NCI-H1092 (cell line): ENCODE measurements around the gene STAB1.

Experiments used
- DNase-seq: peaks from one replicate; lab custom pipeline; 2025; lab: John Stamatoyannopoulos, UW

STAB1 gene

GRCh38 chr3:52494886-52495495 lies at the start of gene STAB1:
STAB1 (plus strand) TSS chr3:52495338; CDS start chr3:52495414, 76 bp downstream.
- DNase-seq, result no peak

- DNase-seq, result no peak
These were observed 49.1 kb upstream of the STAB1 start for GRCh38 chr3:52446042-52446441.

DNA sequence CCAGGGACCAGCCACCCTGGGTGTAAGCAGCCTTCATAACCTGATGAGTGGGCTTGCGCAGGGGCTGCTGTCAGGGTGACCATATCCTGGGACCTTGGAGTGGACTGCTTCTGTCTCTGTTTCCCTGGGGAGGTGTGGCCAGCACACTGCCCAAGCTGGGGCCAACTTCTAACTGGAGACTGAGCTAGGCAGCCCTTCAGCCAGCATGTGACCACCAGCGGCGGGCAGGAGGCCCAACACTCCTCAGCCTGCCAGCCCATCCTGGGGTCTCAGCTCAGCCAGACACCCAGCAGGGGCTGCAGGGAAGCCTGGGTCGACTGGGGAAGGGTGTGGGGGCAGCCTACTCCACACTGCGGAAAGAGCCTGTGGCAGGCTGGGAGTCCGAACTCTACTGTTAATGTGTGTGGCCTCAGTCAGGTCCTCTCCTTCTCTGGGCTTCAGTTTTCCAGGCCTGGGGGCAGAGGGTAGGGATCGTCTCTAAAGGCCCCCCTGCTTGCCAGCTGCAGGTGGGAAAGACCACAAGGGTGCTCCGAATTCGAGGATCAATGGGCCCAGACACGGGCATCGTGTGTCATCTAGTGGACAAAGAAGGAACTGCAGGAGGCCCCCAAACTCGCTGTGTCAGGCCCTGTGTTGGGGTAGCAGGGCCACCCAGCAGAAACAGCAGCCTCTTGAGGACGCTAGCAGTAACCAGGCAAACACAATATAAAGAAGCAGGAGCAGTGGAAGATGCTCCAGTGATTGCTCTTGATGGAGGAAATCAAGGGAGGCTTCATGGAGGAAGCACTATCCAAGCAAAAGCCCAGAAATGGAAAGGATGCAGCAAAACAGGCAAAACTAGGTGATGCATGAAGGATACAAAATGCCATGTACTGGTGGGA lies 48.3 kb upstream of the STAB1 start:
- peak; percentile 15 for DNase-seq

DNA sequence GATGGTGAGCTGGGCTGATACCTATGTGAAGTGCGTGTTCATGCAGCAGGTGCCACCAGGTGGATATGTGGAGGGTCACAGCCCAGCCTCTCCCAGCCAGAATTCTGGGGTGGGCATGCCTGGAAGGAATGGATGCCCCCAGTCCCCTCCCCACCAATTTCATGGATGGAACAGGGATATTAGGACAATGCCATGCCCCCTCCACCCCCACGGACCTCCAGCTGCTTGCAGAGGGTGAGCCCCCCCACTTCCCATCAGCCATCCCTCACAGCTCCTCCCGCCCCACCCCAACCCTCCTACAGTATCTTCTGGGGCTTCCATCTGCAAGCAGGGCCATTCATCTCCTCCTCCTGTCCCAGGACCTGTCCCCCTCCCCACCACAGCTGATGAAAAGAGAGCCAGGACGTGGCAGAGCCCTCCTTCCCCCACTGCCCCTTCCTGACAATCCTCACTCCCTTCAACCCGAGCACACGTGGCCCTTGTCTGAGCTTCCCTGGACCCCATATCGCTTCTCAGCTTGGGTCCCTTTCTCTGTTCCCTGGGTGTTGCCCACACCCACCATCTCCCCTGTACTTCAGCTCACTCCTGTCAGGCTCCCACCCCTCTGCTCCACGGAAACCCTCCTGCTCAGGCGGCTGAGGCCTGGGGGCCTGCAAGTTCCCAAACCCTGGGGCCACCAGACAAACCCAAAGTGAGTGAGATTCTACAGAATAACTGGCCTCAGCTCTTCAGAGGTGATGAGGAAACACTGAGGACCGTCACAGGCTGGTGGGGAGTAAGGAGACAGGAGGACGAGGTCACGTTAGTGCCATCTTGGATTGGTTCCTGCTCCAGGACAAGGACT lies 47.4 kb upstream of the STAB1 start:
- DNase-seq, result no peak

GRCh38 chr3:52450489-52451236 lies 44.5 kb upstream of the STAB1 start:
- no peak for DNase-seq

DNA sequence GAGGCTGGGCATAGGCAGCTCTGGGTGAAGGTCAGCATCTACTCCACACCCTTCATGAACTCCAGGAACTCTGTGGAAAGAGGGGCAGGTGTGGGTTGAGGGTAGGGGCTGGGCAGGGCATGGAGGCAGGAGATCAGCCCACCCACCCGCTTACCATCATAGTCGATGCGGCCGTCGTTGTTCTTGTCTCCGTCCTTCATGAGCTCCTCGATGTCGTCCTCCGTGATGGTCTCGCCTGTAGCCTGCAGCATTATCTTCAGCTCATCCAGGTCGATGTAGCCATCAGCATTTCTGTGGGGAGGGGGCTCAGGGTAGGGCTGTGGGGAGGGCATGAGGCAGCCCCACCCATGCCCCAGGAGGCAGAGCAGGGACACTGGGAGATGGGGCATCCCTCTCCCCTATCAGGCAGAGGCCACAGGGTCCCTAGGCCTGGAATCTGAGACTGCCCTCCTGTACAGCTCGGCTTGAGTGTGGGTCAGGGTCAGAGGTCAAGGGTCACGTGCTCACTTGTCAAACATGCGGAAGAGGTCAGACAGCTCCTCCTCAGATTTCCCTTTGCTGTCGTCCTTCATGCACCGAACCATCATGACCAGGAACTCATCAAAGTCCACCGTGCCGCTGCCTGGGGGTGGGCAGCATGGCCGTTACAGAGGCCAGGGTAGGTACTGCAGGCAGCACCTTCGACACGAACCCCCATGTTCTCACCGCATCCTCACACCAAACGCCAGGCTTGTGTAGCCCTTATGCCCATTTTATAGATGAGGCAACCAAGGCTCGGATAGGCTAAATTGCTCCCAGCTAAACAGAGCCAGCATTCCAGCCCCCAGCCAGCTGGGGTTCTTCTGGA lies 43.7 kb upstream of the STAB1 start:
- no peak for DNase-seq

GRCh38 chr3:52452126-52452525 lies 43.0 kb upstream of the STAB1 start:
- no peak for DNase-seq

DNA sequence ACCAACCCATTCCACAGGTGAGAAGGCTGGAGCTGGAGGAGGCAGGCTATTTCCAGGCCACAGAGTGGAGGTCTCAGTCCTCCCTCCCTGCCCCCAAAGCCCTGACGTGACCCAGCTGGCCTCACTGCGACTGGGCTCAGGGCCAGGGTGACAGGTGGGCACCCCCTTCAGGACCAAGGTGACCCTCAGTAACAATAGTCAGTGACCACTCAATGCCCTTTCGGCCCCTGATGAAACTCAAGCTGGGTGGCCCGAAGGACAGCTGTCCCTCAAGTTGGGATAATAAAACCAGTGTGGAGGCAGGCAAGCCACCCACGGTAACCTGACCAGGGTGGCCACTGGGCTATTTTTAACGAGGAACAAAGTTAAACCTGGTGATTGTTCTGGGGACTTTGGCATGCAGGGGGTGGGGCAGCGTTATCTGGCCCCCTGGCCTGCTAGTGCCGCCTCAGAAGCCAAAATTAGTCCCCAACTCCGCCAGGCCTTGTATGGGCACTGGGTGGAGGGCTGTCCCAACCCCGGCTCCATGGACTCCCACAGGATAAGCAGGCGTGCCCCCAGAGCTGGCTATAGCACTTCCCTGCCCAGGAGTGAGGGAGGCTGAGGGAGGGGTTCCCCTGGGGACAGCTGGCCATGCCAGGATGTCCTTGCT lies 42.4 kb upstream of the STAB1 start:
- DNase-seq, result no peak

DNA sequence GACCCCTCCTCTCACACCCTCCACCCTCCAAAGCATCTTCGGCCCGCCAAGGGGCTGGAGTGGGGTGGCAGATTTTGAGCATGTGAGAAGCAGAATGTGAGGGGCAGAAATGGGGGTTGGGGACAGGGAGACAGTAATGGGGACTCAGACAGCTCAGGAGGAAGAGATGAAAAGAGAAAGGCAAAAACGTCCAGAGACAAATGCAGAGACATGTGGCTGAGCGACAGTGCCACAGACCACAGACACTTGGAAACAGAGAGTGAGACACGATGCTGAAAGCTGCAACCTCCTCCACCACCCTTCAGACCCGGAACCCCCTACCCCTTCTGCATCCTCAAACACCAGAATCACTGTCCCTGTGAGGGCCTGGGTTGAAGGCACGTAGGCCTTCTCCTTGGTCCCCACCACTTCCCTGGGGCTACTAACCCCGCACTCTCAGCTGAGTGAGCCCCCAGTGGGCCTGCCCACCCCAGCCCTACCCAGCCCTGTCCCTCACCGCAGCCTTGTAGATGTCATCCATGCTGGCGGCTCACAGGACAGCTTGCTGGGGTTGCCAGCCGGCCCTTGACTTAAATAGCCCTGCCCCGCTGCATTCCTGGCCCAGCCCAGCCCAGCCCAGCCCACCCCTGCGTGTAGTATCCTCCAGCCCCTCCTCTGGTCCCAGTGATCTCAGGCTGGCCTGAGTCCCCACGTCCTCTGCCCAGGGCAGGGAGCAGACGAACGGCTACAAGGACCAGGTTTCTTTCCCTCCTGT lies 41.5 kb upstream of the STAB1 start, which contains the start of gene TNNC1:
Gene TNNC1, minus strand, starts transcription at position 546 of the 754 bp plus-strand sequence. Its CDS starts 26 bp downstream, at position 520.
- DNase-seq, result no peak

- no peak for DNase-seq
These were observed 40.7 kb upstream of the STAB1 start for GRCh38 chr3:52454250-52454937.

DNA sequence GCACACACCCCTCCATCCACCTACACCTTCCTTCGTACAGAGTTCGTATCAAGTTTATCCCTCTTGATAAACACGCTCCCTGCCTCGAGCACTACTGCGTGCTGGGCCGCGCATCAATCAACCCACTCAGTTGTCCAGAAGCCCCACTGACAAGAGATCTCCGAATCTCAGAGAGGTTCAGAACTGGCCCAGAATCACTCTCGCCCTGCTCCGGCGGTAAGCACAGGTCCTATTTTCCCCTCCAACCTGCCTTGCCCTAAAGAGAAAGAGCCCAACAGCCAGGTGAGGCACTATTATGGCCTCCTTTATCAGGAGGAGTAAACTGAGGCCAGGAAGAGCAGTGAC lies 40.2 kb upstream of the STAB1 start:
- no peak for DNase-seq

DNA sequence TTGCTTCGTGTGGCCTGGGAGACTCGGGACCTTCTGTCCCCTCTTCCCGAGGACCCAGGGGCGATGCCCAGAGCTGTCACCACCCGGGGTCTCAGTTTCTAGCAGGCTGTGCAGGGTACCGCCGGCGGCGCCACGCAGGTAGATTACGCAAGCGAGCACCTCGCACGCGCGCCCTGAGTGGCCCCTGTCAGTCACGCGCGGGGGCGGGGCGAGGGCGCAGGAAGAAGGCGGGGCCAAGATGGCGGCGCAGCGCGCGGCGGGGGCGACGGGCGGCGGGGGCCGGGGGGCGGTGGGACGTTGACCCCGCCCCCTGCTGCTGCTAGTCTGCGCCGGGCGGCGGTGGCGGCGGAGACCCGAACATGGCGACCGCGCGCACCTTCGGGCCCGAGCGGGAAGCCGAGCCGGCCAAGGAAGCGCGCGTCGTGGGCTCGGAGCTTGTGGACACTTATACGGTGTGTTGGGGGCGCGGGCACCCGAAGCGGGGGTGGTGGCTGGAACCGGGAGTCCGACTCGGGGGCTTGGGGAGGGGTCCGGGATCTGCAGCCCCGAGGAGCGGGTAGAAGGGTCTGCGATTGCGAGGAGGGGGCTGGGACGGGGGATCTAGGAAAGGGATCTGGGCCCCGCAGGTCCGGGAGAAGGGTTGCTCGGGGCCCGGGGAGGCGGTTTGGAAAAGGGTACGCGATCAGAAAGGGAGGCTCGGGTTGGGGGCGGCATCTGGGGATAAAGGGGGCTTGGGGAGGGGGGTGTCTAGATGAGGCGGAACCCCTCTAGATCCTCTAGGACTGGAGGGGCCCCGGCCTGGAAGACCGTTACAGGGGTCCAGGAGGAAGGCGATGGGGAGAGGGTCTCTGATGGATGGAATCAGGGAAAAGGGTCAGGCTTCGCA lies 39.6 kb upstream of the STAB1 start, which contains the start of gene NISCH:
Gene NISCH, plus strand, starts transcription at position 322 of the 886 bp plus-strand sequence. Its CDS starts 38 bp downstream, at position 360.
- peak; percentile 75 for DNase-seq

GRCh38 chr3:52456169-52456799 lies 38.9 kb upstream of the STAB1 start:
- DNase-seq, result no peak

DNA sequence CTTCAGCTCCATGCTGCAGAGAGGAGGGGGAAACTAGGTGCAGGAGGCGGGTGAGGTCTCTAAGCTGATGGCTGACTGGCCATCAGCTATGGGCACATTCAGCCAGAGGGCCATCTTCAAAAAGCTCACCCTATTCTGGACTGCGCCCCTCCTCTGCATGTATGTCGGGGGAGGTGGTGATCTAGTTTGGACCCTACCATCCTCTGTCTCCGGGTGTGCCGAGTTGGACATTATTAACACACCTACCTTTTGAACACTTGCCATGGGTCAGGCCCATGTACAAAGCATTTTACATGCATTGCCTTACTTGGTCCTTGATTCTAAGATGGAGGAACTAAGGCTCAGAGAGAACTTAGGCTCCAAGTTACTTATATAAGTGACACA lies 38.3 kb upstream of the STAB1 start:
- DNase-seq, result no peak

DNA sequence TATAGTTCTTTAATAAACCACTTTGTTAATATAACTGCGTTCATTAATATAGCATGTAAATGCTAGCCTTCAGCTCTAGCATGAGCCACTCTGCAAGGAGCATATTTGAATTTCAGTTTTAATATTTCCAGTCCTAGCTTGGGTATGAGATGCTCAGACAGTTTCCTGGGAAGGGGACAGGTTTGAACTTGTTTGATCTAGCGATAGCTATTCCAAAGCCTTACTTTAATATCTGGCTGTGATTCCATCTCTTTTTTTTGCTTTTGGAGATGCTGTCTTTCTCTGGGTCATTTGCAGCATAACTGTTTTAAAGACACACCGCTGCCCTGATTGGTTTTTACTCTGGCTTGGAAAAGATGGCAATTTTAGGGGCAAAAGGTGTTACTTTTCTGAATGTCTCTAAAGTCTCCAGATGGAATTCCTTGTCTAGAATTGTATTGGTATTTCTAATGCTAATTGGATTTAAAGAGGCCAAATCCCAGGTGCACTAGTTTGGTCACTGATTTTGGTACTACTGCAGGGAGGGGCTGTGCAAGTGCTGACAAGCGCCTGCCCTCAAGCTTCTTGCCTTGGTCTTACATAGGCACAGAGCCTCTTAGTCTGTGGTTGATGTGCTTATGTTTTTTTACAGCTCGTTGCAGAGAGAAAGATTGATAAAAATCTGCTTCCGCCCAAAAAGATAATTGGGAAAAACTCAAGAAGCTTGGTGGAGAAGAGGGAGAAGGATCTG lies 36.9 kb upstream of the STAB1 start:
- no peak for DNase-seq

DNA sequence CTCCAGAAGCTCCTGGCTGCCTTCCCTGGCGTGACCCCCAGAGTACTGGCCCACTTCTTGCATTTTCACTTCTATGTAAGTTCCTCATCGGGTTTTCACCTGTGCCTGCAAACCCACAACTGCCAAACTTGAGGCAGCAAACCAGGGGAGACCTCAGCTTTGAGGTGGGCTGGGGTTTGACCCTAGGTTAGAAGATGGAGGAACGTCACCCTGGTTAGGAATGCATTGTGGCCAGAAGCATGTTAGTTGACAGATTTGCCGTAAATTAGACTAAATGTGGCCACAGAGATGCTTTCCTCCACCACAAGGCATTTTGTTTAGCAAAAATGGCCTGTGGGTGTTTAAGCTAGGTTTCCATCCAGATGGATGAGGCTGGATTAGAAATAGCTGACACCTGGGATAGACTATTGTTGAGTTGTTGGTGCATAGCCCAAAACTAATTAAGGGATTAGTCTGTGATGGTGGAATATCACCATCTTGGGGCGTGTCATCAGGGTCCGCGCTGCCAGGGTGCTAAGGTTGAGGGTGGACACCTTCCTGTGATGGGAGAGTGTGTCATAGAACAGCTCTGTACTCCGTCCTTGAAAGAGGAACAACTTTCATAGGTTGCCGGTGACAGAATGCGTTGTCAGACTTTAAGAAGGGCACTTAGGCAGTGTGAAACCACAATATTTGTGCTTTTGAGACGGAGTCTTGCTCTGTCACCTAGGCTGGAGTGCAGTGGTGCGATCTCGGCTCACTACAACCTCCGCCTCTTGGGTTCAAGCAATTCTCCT lies 36.2 kb upstream of the STAB1 start:
- DNase-seq, result no peak
